Heart left ventricle (tissue), 13 donors: ENCODE measurements around the gene METTL3.

ENCODE experiments used
- POLR2A ChIP-seq, 2 donors: fragments of 450-650 bp; IDR thresholded peaks; one replicate each; pipeline ENCODE4 v1.6.1; 2017; ENCODE audit warnings: antibody characterized with exemption in 2 of 2, mild to moderate bottlenecking in 2 of 2, moderate library complexity in 2 of 2
- TF ChIP-seq, protein P1 (sequence below), 12 donors: fragments of 200-600 bp; sonication (generic) in 4 of 12; IDR thresholded peaks; one replicate each; pipeline versions ENCODE4 v1.5.0 to v1.8.0; 2018 to 2022; ENCODE audit warnings: antibody characterized with exemption in 12 of 12, mild to moderate bottlenecking in 5 of 12
- donor health status: ischemic (EF 13 %, LVEDD 7.1; RV severe dilation, severe dysfunction).
- donor health status: DM: no; HTN: yes; CAD: no.
- donor health status: DM: no; HTN: no; CAD: no.
- donor health status: ischemic (EF 25% LVEDD 6.9; RV normal size, moderate dysfunction).
- donor health status: ischemic (EF 25% LVEDD 5.7; RV mildly dilated, moderate dysfunction).
- donor health status: ischemic (EF 35%, LVEDD 5.7; RV mildly dilated, moderate dysfunction).
- donor health status: nonischemic (EF 11% LVEDD 7.7; RV severe dilation, severe dysfunction).
- donor health status: DM: yes; HTN: yes; CAD: no.
- donor health status: PGD.
- donor health status: ischemic (EF 29% LVEDD 5.4; RV normal size, mild dysfunction).
- donor health status: nonischemic (EF 23%, LVEDD 6.1; RV moderate dilation, normal function).

DNA sequence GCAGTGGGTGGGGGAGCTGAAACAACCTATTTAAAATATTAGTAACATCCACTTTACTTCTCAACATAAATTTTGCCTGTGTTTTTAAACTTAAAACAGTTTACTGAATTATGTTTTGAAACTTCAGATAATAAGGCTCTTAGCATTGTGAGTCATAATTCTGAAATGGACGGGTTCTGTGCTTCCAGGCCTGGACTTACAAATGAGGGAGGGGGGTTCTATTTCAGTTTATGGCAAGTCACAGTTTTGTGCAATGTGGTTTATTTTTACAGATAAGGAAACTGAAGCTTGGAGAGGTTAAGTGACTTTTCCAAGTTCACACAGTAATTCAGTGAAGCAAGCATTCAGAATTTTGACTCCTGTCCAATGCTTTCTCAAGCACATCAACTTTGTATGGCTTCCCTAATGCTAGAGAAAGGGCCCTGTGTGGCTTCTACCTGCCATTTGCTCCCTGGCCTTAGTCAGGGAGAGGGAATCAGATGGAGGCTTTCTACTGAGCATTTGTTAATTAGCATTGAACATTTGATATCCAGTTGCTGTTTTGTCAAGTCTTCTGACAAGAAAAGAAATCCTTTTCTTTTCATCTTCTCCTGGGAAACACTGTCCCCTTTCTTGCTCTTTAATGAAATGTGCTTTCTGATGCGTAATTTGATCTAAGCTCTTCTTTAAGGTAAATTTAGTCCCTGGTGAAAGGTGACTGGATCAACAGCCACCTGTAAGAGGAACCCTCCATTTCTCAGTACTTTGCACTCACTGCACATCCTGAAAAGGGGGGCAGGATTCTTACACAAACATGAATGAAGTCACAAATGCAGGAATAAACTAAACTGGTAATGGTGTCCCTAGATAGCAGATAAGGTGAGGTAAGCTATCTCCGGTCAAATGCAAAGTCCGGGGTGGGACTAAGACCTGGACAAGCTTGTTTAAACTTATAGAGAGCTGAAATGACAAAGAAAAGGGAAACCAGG, 17.5 kb upstream of the METTL3 start:
- TF ChIP-seq POLR2A (IDR thresholded peaks at IDR 0.05), result no peak
- TF ChIP-seq, protein P1, sequence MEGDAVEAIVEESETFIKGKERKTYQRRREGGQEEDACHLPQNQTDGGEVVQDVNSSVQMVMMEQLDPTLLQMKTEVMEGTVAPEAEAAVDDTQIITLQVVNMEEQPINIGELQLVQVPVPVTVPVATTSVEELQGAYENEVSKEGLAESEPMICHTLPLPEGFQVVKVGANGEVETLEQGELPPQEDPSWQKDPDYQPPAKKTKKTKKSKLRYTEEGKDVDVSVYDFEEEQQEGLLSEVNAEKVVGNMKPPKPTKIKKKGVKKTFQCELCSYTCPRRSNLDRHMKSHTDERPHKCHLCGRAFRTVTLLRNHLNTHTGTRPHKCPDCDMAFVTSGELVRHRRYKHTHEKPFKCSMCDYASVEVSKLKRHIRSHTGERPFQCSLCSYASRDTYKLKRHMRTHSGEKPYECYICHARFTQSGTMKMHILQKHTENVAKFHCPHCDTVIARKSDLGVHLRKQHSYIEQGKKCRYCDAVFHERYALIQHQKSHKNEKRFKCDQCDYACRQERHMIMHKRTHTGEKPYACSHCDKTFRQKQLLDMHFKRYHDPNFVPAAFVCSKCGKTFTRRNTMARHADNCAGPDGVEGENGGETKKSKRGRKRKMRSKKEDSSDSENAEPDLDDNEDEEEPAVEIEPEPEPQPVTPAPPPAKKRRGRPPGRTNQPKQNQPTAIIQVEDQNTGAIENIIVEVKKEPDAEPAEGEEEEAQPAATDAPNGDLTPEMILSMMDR (IDR thresholded peaks at IDR 0.05), result no peak
